ENCODE measurements around the gene ALDH1L1. TPM values are rescaled to one million over a fixed set of nuclear protein-coding genes. Genes with fewer than 3 reads are reported as not detected.

Gene ALDH1L1
- total RNA-seq, 1 experiment from 2014 or later, result 0.41 TPM

DNA sequence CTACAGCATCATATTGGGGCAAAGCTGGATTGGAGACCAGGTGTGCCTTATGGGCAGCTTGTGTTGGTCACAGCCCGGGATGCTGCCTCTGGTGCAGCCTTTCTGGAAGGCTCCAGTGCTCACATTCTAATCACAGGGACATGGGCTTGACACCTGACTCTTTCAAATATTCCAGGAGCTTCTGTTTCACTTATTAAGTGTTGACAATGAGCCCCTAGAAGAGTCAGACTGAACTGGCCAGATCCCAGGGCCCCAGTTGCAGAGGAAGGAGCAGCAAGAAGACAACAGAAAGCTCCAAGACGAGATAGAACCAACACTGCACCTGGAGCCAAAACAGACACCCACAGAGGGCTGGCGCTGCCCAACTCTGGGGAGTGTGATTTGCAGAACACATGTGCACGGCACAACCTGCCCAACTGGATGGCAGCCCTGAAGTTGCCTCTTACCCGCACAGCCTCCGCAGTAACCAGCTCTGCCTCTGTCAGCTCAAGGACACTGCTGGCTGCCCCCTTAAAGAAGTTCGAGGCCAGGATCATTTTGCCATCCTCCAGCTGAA is 30.3 kb downstream of the ALDH1L1 start:
- no peak for DNase-seq
- BruUV-seq (replicated peaks), result no TSS peak
- ChIA-PET CTCF (no interaction called here), POLR2A (no interaction called here)
- Histone ChIP-seq H3K9me3 (no peaks in the 10 kb centered on the region), H3K4me3 (ENCODE audit: low read depth, low read length) (no peak overlapping the region), H3K27me3 (replicated peaks; ENCODE audit: control insufficient read depth, insufficient read depth, low read length) (no peaks in the 10 kb centered on the region), H3K4me1 (no peaks in the 10 kb centered on the region), H3K36me3 (ENCODE audit: control insufficient read depth, insufficient read depth, low read length) (no peaks in the 10 kb centered on the region)
- no peaks in the 10 kb centered on the region for H3K27me3 Mint-ChIP-seq (ENCODE audit: insufficient read depth, unreplicated experiment)
- intact Hi-C loops (cut with micrococcal nuclease; ENCODE audit: unreplicated experiment), result no loop called here
- H3K4me1 Mint-ChIP-seq (ENCODE audit: low read depth, unreplicated experiment), result no peaks in the 10 kb centered on the region
- no peaks in the 10 kb centered on the region for H3K9me3 Mint-ChIP-seq (ENCODE audit: unreplicated experiment)
- no peaks in the 10 kb centered on the region for H3K36me3 Mint-ChIP-seq (ENCODE audit: insufficient read depth, unreplicated experiment)
- TF ChIP-seq, protein P1, sequence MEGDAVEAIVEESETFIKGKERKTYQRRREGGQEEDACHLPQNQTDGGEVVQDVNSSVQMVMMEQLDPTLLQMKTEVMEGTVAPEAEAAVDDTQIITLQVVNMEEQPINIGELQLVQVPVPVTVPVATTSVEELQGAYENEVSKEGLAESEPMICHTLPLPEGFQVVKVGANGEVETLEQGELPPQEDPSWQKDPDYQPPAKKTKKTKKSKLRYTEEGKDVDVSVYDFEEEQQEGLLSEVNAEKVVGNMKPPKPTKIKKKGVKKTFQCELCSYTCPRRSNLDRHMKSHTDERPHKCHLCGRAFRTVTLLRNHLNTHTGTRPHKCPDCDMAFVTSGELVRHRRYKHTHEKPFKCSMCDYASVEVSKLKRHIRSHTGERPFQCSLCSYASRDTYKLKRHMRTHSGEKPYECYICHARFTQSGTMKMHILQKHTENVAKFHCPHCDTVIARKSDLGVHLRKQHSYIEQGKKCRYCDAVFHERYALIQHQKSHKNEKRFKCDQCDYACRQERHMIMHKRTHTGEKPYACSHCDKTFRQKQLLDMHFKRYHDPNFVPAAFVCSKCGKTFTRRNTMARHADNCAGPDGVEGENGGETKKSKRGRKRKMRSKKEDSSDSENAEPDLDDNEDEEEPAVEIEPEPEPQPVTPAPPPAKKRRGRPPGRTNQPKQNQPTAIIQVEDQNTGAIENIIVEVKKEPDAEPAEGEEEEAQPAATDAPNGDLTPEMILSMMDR (IDR thresholded peaks at IDR 0.05; ENCODE audit: insufficient read depth in 1 of 2, low read depth in 1 of 2, low read length in 1 of 2, severe bottlenecking in 1 of 2, unreplicated experiment in 1 of 2), result no peak
- H3K27ac Mint-ChIP-seq (ENCODE audit: unreplicated experiment), result no peak overlapping the region
- no peak overlapping the region for H3K4me3 Mint-ChIP-seq (ENCODE audit: unreplicated experiment)

DNA sequence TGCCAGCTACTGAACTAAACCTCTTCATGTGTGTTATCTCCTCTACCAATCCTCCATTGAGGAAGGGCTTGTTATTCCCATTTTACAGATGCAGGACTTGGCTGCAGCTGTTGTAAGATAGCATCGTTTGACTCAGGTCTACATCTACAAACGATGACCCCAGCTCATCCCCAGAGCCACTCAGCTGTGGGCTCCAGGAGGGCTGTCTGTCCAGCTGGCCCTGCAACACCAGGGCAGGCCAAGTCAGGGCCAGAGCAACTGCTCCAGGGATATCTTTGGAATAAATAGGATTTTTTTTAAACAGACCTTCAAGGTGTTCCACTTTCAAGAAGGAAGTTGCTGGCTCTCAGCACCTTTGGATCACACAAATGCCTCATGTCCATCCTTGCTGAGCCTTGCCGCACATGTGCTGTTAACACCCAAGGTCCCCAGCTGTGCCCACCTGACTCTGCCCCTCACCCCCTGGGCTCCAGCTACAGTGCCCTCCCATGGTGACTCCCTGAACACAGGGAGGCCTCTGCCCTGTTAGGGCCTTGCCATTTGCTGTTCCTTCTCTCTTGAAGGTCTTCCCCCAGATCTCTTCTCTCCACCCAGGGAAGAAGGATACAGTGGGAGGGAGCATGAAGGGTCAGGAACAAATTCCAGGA is 31.0 kb downstream of the ALDH1L1 start:
- H3K36me3 Mint-ChIP-seq (ENCODE audit: insufficient read depth, unreplicated experiment), result no peaks in the 10 kb centered on the region
- no peaks in the 10 kb centered on the region for H3K4me1 Mint-ChIP-seq (ENCODE audit: low read depth, unreplicated experiment)
- ChIA-PET POLR2A (no interaction called here), CTCF (no interaction called here)
- intact Hi-C loops (cut with micrococcal nuclease; ENCODE audit: unreplicated experiment), result no loop called here
- no TSS peak for BruUV-seq (replicated peaks)
- Histone ChIP-seq H3K4me3 (ENCODE audit: low read depth, low read length) (no peak overlapping the region), H3K4me1 (no peaks in the 10 kb centered on the region), H3K27me3 (replicated peaks; ENCODE audit: control insufficient read depth, insufficient read depth, low read length) (no peaks in the 10 kb centered on the region), H3K9me3 (no peaks in the 10 kb centered on the region), H3K36me3 (ENCODE audit: control insufficient read depth, insufficient read depth, low read length) (no peaks in the 10 kb centered on the region)
- H3K9me3 Mint-ChIP-seq (ENCODE audit: unreplicated experiment), result no peaks in the 10 kb centered on the region
- H3K4me3 Mint-ChIP-seq (ENCODE audit: unreplicated experiment), result no peak overlapping the region
- no peak for DNase-seq
- no peaks in the 10 kb centered on the region for H3K27me3 Mint-ChIP-seq (ENCODE audit: insufficient read depth, unreplicated experiment)
- no peak overlapping the region for H3K27ac Mint-ChIP-seq (ENCODE audit: unreplicated experiment)
- TF ChIP-seq, protein P1 (IDR thresholded peaks at IDR 0.05; ENCODE audit: insufficient read depth in 1 of 2, low read depth in 1 of 2, low read length in 1 of 2, severe bottlenecking in 1 of 2, unreplicated experiment in 1 of 2), result no peak

DNA sequence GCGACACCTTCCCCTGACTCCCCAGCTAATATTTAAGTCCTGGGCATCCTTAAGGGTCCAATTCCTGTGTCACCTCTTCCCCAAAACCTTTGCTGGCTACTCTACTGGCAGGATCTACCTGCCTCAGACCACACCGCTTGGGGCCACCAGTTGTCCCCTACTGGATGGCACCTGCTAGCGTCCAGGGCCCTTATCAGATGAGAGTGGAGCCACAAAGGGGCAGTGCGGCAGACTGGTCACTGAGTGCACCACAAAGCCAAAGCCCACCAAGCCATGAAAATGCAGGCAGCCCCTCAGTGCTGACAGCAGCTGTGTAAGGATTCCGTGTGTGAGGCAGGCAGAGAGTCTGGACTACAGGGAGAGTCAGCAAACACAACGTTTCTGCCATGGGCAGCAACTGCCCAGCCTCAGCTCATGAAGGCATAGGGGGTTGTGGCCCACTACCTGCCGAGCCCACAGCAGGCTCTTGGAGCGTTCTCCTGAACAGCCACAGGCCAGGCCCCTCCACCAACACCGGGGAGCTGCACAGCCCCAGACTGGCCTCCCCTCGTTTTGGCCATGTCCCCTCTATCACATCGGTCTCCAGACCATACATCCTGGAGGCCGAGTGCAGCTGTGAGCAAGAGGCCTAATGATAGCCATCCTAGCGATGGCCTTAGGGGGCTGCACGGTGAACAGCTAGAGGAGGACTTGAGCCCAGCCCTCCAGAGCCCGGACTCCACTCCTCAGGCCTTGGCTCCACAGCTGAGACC is 32.3 kb downstream of the ALDH1L1 start:
- H3K4me1 Mint-ChIP-seq (ENCODE audit: low read depth, unreplicated experiment), result no peaks in the 10 kb centered on the region
- H3K4me1 ChIP-seq, result no peaks in the 10 kb centered on the region
- no peak overlapping the region for H3K4me3 Mint-ChIP-seq (ENCODE audit: unreplicated experiment)
- no peaks in the 10 kb centered on the region for H3K36me3 ChIP-seq (ENCODE audit: control insufficient read depth, insufficient read depth, low read length)
- no peaks in the 10 kb centered on the region for H3K9me3 ChIP-seq
- intact Hi-C loops (cut with micrococcal nuclease; ENCODE audit: unreplicated experiment), result no loop called here
- no peaks in the 10 kb centered on the region for H3K27me3 ChIP-seq (replicated peaks; ENCODE audit: control insufficient read depth, insufficient read depth, low read length)
- TF ChIP-seq, protein P1 (IDR thresholded peaks at IDR 0.05; ENCODE audit: insufficient read depth in 1 of 2, low read depth in 1 of 2, low read length in 1 of 2, severe bottlenecking in 1 of 2, unreplicated experiment in 1 of 2), result no peak
- no TSS peak for BruUV-seq (replicated peaks)
- H3K4me3 ChIP-seq (ENCODE audit: low read depth, low read length), result no peak overlapping the region
- H3K9me3 Mint-ChIP-seq (ENCODE audit: unreplicated experiment), result no peaks in the 10 kb centered on the region
- POLR2A ChIA-PET, result no interaction called here
- DNase-seq, result no peak
- H3K27me3 Mint-ChIP-seq (ENCODE audit: insufficient read depth, unreplicated experiment), result no peaks in the 10 kb centered on the region
- H3K27ac Mint-ChIP-seq (ENCODE audit: unreplicated experiment), result no peak overlapping the region
- CTCF ChIA-PET, result no interaction called here
- no peaks in the 10 kb centered on the region for H3K36me3 Mint-ChIP-seq (ENCODE audit: insufficient read depth, unreplicated experiment)

Measured in Caco-2 (cell line).